ENCODE data around the gene MRPL4. TPM values are rescaled to one million over a fixed set of nuclear protein-coding genes. Genes with fewer than 3 reads are reported as not detected.

MRPL4 gene
- total RNA-seq, 1 experiment from 2014 or later = 146 TPM

GRCh38 chr19:10266706-10267105 lies 14.7 kb downstream of the MRPL4 start:
- Histone ChIP-seq H2AFZ (ENCODE audit: low read depth, low read length, poor library complexity, severe bottlenecking) (no peak overlapping the region), H3K4me2 (ENCODE audit: low read length) (no peak overlapping the region), H3K79me2 (ENCODE audit: insufficient read depth, low read length) (no peaks in the 10 kb centered on the region), H3K9me2 (ENCODE audit: insufficient read depth) (no peaks in the 10 kb centered on the region), H3K27me3 (ENCODE audit: insufficient read depth, low read length) (no peaks in the 10 kb centered on the region), H4K20me1 (ENCODE audit: insufficient read depth) (no peaks in the 10 kb centered on the region), H3K4me1 (ENCODE audit: control insufficient read depth in 1 of 2, insufficient read depth in 2 of 2, low read length in 2 of 2) (peaks cover 11 to 24% of the 10 kb centered on the region in 2 experiments), H3K9me3 (ENCODE audit: control insufficient read depth in 1 of 2, insufficient read depth in 1 of 2, low read depth in 1 of 2, low read length in 2 of 2) (no peaks in the 10 kb centered on the region), H3K9ac (ENCODE audit: low read length) (no peak overlapping the region), H3K27ac (ENCODE audit: low read depth, low read length) (no peak overlapping the region), H3K4me3 (replicated peaks in 1 of 2; ENCODE audit: low read depth in 1 of 2, low read length in 2 of 2) (no peak overlapping the region), H3K36me3 (ENCODE audit: control insufficient read depth in 1 of 2, insufficient read depth in 2 of 2, low read length in 2 of 2) (no peaks in the 10 kb centered on the region)
- CTCF ChIA-PET = interaction anchor here (2.0 to 7.2 kb wide), 2 partner anchors 7 to 122 kb away, joined by 12 to 131 read pairs; no protein-coding TSS in a partner anchor
- intact Hi-C loops (cut with micrococcal nuclease) = no loop called here
- RAD21 ChIA-PET (ENCODE audit: low non-redundant PET in 1 of 2, low total read pairs in 2 of 2, uncharacterized antibody in 2 of 2, unreplicated experiment in 2 of 2) = no interaction called here
- ATAC-seq (no peak), DNase-seq (ENCODE audit: low read depth, low spot score) (no peak)
- no TSS peak for BruUV-seq (replicated peaks)
- TF ChIP-seq CEBPB (IDR thresholded peaks at IDR 0.05; ENCODE audit: low read depth) (no peak), REST (IDR thresholded peaks at IDR 0.05; ENCODE audit: low read depth) (no peak), POLR2A (IDR thresholded peaks at IDR 0.05; ENCODE audit: borderline replicate concordance, extremely low read depth, insufficient read depth, insufficient read length) (no peak), SRF (IDR thresholded peaks at IDR 0.05; ENCODE audit: low read depth) (no peak), SIN3A (IDR thresholded peaks at IDR 0.05; ENCODE audit: low read depth) (no peak), EGR1 (IDR thresholded peaks at IDR 0.05; ENCODE audit: low read depth) (no peak), CTCF (IDR thresholded peaks at IDR 0.05 in 2 of 3, conservative IDR thresholded peaks at IDR 0.05 in 1 of 3; ENCODE audit: borderline replicate concordance in 1 of 3, insufficient read depth in 1 of 3, low read depth in 2 of 3, low read length in 2 of 3) (no peak), TCF7L2 (IDR thresholded peaks at IDR 0.05; ENCODE audit: borderline replicate concordance, extremely low read depth, insufficient read depth, insufficient read length) (no peak), ELF1 (IDR thresholded peaks at IDR 0.05; ENCODE audit: borderline replicate concordance, low read depth) (no peak), POLR2AphosphoS5 (IDR thresholded peaks at IDR 0.05; ENCODE audit: low read depth, low read length) (no peak), FOSL1 (IDR thresholded peaks at IDR 0.05; ENCODE audit: low read depth) (no peak), ZNF274 (IDR thresholded peaks at IDR 0.05; ENCODE audit: low read depth, low read length) (no peak), ZBTB33 (IDR thresholded peaks at IDR 0.05; ENCODE audit: extremely low read depth, insufficient replicate concordance, low read length) (no peak), RAD21 (IDR thresholded peaks at IDR 0.05; ENCODE audit: low read depth) (no peak), SP1 (IDR thresholded peaks at IDR 0.05; ENCODE audit: low read depth) (no peak), YY1 (IDR thresholded peaks at IDR 0.05; ENCODE audit: extremely low read depth, insufficient replicate concordance, low read depth, low read length) (no peak)
- TF ChIP-seq, protein P1, sequence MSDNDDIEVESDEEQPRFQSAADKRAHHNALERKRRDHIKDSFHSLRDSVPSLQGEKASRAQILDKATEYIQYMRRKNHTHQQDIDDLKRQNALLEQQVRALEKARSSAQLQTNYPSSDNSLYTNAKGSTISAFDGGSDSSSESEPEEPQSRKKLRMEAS (IDR thresholded peaks at IDR 0.05) = no peak
- POLR2A ChIA-PET = no interaction called here
